Peyer's patch (tissue), 4 donors: ENCODE data around the gene CAV1.

ENCODE experiments used
- POLR2A ChIP-seq, 2 donors: fragments of 450-650 bp; IDR thresholded peaks; one replicate each; pipeline ENCODE4 v1.5.1; 2017; ENCODE audit warnings: antibody characterized with exemption in 2 of 2, mild to moderate bottlenecking in 2 of 2, moderate library complexity in 2 of 2
- TF ChIP-seq, protein P1 (sequence below), 6 experiments: fragments of 450-650 bp in 4 of 6; fragments of 200-600 bp in 2 of 6; sonication (generic) in 1 of 6; IDR thresholded peaks; one replicate each; pipeline ENCODE4 v1.5.1; 2017 to 2019; ENCODE audit warnings: antibody characterized with exemption in 6 of 6, mild to moderate bottlenecking in 3 of 6, moderate library complexity in 1 of 6

DNA sequence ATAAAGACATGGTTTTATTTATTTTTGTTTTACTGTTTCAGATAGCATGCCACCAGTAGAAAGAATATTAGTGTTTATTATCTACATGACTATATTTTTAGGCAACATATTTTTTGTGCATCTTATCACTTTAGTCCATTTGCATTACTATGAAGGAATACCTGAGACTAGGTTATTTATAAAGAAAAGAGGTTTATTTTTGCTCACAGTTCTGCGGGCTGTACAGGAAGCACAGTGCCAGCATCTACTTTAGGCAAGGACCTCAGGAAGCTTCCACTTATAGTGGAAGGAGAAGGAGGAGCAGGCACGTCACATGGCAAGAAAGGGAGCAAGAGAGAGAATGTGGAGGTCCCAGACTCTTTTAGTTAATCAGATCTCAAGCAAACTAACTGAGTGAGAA is 19.6 kb upstream of the CAV1 start:
- no peak for TF ChIP-seq POLR2A (IDR thresholded peaks at IDR 0.05)
- TF ChIP-seq, protein P1, sequence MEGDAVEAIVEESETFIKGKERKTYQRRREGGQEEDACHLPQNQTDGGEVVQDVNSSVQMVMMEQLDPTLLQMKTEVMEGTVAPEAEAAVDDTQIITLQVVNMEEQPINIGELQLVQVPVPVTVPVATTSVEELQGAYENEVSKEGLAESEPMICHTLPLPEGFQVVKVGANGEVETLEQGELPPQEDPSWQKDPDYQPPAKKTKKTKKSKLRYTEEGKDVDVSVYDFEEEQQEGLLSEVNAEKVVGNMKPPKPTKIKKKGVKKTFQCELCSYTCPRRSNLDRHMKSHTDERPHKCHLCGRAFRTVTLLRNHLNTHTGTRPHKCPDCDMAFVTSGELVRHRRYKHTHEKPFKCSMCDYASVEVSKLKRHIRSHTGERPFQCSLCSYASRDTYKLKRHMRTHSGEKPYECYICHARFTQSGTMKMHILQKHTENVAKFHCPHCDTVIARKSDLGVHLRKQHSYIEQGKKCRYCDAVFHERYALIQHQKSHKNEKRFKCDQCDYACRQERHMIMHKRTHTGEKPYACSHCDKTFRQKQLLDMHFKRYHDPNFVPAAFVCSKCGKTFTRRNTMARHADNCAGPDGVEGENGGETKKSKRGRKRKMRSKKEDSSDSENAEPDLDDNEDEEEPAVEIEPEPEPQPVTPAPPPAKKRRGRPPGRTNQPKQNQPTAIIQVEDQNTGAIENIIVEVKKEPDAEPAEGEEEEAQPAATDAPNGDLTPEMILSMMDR (IDR thresholded peaks at IDR 0.05) = no peak
